ACHN (cell line): ENCODE data around the gene SAFB.
A peak's percentile ranks its signal among the peaks of the same experiment; 100 is the strongest.

Source experiments
- DNase-seq: peaks from one replicate; pipeline ENCODE4 v3.0.0-alpha.2; 2015
- in situ Hi-C: cut with HindIII; loops from 2 replicates; pipeline ENCODE4 v1.10.0; 2017; ENCODE audit warnings: low sequenced_read_pairs, low pct_ligation_motif_present, low pct_unique_long_range_greater_than_20kb

The SAFB gene

DNA sequence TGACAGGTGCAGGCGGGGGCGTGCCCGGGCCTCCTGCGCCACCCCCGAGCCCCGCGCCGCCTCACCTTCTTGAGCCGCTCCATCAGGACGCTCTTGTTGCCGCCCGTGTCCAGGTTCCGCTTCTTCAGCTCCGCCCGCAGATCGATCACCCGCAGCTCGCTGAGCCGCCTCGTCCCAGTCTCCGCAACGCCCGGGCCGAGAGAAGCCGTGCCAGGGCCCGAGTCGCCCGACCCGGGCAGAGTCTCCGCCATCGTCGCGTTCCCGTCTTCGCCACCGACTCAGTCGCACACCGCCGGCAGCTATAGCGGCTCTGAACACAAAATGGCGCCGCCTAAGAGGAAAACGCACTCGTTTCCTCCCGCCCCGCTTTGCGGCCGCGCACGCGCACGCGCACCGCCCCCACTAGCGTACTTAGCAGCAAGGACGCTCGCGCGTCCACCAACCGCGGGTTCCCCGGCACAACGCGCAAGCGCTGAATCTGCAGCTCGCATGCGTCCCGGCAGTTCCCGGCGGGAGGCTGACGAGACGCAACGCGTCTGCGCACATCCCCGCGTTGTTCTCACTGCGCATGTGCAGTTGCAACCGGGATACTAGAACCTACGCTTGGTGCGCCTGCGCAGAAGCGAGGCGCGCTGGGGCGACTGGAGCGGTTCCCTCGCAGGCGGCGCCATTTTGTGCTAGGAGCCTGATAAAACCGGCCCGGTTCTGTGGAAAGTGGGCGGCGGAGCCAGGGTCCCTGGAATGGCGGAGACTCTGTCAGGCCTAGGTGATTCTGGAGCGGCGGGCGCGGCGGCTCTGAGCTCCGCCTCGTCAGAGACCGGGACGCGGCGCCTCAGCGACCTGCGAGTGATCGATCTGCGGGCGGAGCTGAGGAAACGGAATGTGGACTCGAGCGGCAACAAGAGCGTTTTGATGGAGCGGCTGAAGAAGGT is at the start of gene SAFB, which contains the start of gene SAFB2:
SAFB (plus strand) TSS at position 619 of the 932 bp plus-strand sequence; CDS start at position 742, 123 bp downstream.
SAFB2 (minus strand) TSS at position 312 of the 932 bp plus-strand sequence; CDS start at position 251, 61 bp downstream.
- DNase-seq, result peak; percentile 99
- in situ Hi-C loops, result no loop called here

DNA sequence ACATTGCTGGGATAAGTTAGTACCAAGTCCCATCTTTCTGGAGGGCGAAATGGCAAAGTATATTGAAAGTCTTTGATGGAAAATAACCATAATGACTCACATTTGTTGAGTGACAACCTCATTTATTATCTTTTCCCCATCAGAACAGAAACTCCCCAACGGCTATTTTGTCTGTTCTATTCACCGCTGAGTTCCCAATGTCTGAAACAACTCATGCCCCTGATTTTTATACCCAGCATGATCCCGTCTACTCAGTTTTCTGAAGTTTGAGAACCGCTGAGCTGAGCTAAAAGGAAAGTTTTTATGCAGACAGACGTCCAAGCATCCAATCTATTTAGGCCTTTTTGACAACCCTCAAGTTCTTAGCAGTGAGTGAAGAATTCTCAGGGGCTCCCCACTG is 47.3 kb upstream of the SAFB start:
- in situ Hi-C loops, result no loop called here
- DNase-seq, result no peak

DNA sequence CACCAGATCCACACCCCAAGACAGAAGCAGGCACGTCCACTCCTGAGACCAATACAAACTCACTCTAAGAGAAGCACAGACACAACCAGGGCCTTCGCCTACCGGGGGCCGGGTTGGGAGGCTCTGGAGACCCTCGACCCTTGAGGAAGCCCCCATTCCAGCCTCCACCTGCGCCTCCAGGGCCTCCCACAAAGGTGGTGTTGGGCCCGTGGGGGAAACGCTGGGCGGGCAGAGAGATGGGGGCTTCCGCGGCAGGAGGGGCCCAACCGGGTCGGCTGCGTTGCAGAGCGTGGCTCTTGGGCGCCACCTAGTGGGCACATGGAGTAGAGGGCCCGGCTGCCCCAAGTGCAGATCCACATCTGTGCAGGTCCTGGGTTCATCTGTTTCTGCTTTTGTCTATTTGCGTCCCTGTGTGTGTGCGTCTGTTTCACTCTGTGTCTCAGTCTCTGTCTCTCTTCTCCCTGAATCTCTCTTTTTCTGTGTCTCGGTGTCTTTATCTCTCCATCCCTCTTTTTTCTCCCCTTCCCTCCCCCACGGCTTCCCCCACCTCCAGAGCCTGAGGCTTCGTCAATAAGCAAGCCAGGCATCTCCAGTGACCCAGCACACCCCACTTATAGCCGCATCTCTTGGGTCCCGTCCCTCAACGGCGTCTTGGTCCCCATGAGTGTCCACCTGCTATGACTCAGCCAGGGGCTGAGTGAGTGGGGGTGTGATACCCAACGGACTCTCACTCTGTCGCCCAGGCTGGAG is 44.6 kb upstream of the SAFB start:
- in situ Hi-C loops, result no loop called here
- peak; percentile 36 for DNase-seq

DNA sequence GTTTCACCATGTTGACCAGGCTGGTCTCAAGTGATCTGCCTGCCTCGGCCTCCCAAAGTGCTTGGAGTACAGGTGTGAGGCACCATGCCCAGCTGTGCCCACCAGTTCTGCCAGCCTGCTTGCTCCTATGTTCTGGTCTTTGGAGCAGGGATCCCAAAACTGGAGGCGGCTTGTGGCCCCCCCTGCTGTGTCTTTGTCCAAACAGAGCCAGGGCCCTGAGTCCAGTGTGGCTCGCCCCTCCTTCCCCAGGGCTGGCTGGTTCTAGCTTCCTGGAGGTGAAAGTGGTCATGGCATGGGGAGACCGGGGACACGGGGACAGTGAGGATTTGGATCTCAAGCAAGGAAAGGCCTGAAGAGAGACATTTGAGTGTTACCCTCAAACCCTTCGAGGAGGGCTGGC is 43.6 kb upstream of the SAFB start:
- no peak for DNase-seq
- in situ Hi-C loops, result no loop called here

DNA sequence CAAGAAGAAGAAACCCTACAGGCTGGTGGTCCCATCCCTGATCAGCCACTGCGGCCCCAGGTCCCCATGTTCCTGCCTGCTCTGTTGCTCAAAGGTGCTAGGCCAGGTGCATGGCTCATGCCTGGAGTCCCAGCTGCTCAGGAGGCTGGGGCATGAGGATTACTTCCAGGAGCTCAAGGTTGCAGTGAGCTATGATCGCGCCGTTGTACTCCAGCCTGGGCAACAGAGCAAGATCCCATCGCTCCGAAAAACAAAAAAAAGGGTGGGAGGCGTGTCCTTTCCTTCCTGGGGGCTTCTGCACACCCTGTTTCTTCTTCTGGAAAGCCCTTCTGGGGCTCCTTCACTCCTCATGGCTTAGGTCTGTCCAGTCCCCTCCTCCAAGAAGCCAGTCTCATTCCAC is 43.2 kb upstream of the SAFB start:
- no peak for DNase-seq
- in situ Hi-C loops, result no loop called here

DNA sequence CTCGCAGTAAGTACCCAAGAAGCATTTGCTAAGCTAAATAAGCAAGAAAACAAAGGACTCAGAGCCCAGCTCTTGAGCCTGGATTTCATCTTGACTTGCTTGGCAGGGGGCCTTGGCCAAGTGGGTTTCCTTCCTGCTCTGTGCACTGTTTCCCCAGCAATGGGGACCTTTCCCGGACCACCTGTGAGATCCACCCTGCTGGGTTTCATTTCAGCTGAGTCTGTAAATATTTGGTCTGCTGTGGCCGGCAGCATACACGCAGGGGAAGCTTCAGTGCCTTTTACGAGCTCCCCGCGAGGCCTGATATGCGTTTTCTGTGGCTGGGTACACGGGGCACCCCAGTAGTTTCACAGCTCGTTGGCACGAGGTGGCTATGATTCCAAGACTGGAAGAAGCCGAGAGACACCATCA is 42.7 kb upstream of the SAFB start:
- in situ Hi-C loops, result no loop called here
- peak; percentile 22 for DNase-seq

DNA sequence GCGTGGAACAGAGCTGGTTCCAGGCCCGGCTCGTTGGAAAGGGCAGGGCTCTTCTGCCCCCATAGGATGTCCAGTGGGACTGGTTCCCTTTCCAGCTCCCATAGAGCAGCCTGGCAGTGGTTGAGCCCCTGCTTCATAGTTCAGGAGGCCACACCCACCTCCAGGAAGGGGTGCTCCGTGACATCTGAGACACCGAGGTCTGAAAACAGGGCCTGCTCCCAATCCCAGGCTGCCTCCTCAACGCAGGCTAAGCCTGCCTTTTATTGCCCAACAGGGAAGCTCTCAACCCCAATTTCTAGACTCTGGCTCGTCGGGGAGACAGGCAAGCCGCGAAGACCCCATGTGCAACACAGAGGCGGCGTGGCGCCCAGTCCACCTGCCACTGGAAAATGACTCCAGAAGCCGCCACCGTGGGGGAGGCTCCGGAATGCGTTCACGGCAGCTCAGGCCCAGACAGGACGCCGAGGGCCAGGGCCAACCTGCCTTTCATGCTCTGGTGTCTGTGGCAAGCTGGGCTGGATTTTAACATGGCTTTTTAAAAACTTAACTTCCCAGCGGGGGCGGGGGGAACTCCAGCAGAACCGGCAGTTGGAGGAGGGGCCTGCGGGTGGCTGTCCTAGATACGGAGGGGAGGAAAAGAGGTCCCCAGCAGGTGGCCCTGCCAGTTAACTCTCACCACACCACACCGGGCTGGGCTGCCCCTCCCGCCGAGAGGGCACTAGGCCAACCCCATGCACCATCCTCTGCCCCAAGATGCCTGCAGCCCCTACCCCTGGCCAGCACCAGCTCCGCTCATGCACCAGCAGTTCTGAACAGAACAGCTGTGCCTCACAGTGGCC is 37.2 kb upstream of the SAFB start:
- in situ Hi-C loops, result no loop called here
- no peak for DNase-seq

DNA sequence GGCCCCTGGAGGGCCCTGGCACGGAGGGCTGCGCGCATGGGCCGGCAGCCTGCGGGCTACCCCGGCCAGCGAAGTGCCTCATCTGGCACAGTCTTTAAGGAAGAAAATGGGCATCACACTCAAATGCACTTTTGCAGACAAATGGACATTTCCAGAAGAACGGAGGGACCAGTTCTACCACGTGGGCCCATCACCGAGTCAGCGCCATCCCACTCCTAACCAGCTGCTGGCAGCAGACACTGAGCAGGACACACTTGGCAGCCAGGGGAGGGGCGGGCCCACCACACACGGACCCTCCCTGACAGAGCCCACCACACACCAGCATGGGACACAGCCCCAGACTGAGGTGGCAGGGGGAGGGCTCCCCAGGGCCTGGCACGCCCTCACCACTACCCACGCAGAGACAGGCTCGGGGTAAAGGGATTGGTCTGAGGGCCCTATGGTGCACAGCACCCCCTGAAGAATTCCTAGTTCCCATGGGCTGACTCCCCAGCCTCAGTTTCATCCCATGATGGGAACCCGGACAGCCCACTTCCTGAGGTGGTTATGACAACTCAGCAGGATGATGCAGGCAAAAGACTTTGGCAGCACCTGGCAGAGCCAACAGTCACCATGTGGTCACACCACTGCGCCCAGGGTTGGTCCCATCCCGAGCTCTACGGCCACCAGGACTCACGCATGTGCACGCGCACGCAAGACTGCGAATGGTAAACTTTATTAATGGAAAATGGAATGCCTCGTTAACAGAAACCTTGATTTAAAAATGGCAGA is 36.4 kb upstream of the SAFB start:
- in situ Hi-C loops, result no loop called here
- DNase-seq, result no peak

DNA sequence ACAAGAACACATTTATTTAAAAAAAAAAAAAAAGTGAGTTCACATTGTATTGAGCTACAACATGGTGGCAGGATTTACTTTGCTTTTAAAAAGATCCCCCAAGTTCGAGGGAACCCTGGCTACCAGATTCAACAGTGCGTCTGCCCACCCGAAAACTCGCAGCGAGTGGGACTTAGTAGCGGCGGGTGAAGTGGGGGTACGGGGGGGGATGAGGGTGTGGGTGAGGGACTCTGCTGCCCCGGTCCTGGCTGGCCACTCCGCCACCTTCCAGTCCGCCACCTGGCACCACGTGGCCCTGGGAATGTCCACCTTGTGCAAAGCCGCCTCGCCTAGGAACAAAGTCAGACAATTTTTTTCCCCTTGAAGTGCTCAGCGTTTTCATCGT is 35.8 kb upstream of the SAFB start:
- in situ Hi-C loops, result no loop called here
- DNase-seq, result no peak

DNA sequence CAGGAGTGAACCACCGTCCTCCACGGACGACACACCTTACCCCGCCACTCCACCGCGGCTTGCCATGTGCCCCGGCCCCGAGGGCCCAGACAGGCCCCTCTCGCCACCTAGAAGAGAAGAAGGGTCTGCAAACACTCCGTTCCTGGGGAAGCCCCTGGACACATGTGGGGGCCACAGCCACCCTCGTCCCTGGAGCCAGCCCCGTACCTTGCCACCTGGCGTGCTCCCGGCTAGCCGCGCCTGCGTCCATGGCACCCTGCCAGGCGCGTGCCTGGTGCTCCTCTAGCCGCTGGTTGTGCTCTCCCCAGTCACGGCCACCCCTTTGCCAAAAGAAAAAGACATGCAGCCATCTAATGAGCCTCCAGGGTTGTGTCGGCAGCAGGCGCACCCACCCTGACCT is 35.2 kb upstream of the SAFB start:
- in situ Hi-C loops, result no loop called here
- no peak for DNase-seq

DNA sequence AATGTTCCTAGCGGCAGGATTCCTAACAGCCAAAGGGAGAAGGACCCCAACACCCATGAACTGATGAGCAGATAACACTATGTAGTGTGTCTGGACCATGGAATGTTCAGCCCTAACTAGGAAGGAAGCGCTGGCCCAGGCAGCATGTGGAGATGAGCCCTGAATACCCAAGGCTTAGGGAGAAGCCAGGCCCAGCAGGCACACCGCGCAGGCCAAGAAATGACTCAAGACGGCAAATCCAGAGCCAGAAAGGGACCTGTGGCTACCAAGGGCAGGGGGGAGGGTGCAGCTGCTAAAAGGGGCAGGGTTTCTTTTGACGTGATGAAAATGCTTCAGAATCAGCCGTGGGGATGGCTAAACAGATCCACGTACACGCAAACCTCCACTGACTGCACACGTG is 34.4 kb upstream of the SAFB start:
- DNase-seq, result no peak
- in situ Hi-C loops, result no loop called here

DNA sequence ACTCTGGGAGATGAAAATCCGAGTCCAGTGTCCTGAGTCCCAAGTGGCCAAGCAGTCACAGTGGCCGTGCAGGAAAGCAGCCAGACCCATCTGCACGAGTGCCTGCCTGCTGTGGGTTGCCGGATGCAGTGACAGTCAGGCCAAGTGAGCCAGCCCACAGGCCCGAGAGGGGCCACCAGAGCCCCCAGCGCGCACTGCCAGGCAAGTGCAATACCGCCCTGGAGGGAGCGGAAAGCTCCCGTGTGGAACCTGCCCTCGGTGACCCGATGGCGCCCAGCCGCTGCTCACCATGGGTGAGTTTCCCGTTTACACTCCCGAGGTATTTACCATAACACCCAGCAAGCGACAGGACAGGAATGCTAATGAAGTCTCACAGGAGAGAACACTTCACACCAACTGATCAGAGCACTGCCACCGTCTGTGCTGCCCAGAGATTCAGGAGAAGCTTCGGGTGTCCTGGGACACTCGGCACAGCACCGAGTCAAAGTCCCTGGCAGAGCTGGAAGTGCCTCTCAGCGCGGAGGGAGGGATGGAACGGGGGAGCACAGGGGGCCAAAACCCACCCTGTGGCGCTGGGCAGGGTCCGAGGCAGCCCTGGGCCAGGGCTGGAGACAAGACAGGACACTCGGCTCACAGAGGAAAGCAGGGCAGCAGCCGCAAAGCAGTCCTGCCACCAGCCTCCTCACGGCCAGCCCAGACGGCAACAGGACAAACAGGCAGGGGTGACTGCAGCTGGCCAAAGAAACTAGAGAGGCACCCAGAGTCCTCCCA is 33.8 kb upstream of the SAFB start:
- DNase-seq, result no peak
- in situ Hi-C loops, result no loop called here

DNA sequence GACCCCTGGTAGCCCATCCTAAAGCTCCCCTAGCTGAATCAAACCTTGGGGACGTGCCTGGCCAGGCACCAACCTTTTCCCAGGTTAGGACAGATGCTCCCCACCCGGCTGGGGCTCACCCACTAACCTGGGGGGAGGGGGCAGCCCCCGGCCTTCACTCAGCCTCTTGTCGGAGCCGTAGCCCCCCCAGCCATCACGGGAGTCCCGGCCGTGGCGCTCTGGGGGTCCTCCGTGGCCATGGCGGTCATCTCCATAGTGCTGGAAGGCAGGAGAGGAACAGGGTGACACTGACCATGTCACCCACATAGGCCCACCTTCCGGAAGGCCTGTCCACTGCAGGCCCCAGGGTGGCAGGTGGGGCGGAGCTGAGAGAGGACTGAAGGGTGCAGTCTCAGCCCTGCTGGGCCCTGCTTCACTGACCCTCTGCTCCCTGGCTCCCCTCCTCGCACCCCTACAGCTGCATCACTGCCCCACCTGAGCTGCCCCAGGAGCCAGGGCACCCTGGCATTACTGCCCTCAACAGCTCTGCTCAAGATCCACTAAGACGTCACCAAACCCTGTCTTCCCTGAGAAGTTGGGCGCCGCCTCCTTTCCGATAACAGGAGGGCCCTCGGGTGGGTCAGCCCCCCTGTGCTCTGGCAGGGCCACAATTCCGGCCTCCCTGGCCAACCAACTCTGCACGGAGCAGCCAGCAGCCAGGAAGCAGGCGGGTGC is 32.6 kb upstream of the SAFB start:
- in situ Hi-C loops, result no loop called here
- no peak for DNase-seq

DNA sequence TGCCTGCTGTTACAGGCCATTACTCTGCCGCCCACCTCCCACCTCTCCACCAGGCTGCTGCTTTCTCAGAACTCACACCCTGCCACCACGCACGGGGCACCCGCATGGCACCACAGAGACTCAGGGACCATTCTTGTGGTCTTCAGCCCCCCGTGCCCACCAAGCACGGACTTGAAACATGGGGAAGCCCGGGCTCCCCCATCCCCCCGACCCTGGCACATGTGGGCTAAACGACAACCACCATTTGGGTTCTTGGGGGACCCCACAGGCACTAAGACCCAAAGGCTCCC is 32.1 kb upstream of the SAFB start:
- no peak for DNase-seq
- in situ Hi-C loops, result no loop called here

DNA sequence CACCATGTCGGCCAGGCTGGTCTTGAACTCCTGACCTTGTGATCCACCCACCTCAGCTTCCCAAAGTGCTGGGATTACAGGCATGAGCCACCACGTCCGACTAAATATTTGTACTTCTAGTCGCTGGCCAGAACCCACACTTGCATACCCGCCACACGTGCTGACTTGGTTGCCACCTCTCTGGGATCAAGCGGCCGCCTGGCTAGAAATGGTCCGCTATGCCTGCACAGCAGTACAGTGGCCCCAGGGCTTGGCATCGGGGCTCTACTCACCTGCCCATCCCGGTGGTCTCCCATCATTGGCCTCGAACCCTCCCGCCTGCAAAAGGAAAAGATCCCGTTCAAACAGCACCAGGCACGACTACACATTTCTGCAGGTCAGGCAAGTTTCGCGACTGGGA is 31.4 kb upstream of the SAFB start:
- in situ Hi-C loops, result no loop called here
- no peak for DNase-seq

DNA sequence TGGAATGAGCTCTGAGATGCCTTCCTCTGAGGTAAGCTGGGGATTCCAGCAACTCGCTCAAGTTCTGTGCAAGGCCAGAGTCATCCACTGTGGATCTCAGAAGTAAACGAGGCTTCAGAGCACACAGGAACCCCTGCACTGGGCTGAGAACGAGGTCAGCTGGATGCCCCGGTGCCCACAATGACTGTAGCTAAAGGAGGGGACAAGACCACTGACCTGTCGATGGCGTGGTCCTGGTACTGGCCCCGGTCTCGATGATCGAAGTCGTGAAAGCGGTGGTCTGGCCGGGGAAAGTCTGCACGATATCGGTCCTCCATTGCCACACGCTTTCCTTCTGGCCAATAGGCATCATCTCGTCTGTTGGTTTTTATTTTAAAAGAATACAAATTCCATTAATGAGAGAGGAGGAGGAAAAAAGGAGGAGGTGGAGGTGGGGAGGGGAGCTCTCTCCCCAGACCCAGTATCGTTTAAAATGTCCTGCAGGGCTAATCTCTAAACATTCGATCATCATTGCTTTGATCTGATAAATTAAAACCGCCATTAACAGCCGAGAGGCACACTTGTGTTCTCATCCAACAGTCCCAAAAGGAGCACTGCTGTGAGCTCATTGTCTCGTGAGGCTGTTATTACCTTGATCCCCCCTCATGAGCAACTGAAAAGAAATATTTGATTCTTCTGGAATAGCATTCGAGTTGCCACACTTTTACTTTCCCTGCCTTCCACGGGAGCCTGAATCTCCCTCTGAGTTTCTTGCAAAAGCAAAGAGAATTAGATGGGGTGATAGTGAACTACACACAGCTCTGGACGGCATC is 30.1 kb upstream of the SAFB start:
- in situ Hi-C loops, result no loop called here
- no peak for DNase-seq
